ENCODE measurements around the gene KANK4. TPM values are rescaled to one million over a fixed set of nuclear protein-coding genes. Genes with fewer than 3 reads are reported as not detected.

The KANK4 gene
- total RNA-seq, 1 donor from 2014 or later, result 0.47 TPM

GRCh38 chr1:62336995-62337705 lies 17.9 kb upstream of the KANK4 start:
- no peak for DNase-seq

- no peak for DNase-seq
Observed at GRCh38 chr1:62336638-62336994, 17.4 kb upstream of the KANK4 start.

- DNase-seq, result no peak
Observed at GRCh38 chr1:62335656-62336055, 16.4 kb upstream of the KANK4 start.

GRCh38 chr1:62334434-62334985 lies 15.3 kb upstream of the KANK4 start:
- no peak for DNase-seq

- DNase-seq, result no peak
Observed at GRCh38 chr1:62333441-62333840, 14.2 kb upstream of the KANK4 start.

- DNase-seq, result no peak
Observed at GRCh38 chr1:62327360-62328055, 8.3 kb upstream of the KANK4 start.

- no peak for DNase-seq
Observed at GRCh38 chr1:62325681-62326080, 6.4 kb upstream of the KANK4 start.

- DNase-seq, result no peak
Observed at GRCh38 chr1:62325081-62325480, 5.8 kb upstream of the KANK4 start.

GRCh38 chr1:62321446-62321845 lies 2.2 kb upstream of the KANK4 start:
- DNase-seq, result no peak

GRCh38 chr1:62318320-62318755 lies 896 bp downstream of the KANK4 start:
- no peak for DNase-seq

- no peak for DNase-seq
Observed at GRCh38 chr1:62317021-62317768, 2.0 kb downstream of the KANK4 start.

- DNase-seq, result no peak
Observed at GRCh38 chr1:62316135-62316534, 3.1 kb downstream of the KANK4 start.

- DNase-seq, result no peak
Observed at GRCh38 chr1:62315387-62315786, 3.8 kb downstream of the KANK4 start.

GRCh38 chr1:62314454-62315350 lies 4.5 kb downstream of the KANK4 start:
- DNase-seq, result no peak

GRCh38 chr1:62312698-62313097 lies 6.5 kb downstream of the KANK4 start:
- DNase-seq, result no peak

- no peak for DNase-seq
Observed at GRCh38 chr1:62311473-62311943, 7.7 kb downstream of the KANK4 start.

- no peak for DNase-seq
Observed at GRCh38 chr1:62309906-62310305, 9.3 kb downstream of the KANK4 start.

- DNase-seq, result no peak
Observed at GRCh38 chr1:62308606-62309005, 10.6 kb downstream of the KANK4 start.

- no peak for DNase-seq
Observed at GRCh38 chr1:62307895-62308492, 11.2 kb downstream of the KANK4 start.

- DNase-seq, result no peak
Observed at GRCh38 chr1:62307446-62307845, 11.8 kb downstream of the KANK4 start.

GRCh38 chr1:62306065-62306464 lies 13.2 kb downstream of the KANK4 start:
- DNase-seq, result no peak

Measured in occipital lobe (tissue), 2 donors.